ENCODE data around the gene REXO5. TPM values are rescaled to one million over a fixed set of nuclear protein-coding genes. Genes with fewer than 3 reads are reported as not detected.
A peak's percentile ranks its signal among the peaks of the same experiment; 100 is the strongest.
"Not testable (repeated sequence)": the region's sequence is repeated elsewhere in the genome, so short reads cannot be mapped to it uniquely, and the experiment has no call there.

Gene REXO5
- total RNA-seq, 2 donors from 2014 or later: 2.3 to 3.5 TPM

DNA sequence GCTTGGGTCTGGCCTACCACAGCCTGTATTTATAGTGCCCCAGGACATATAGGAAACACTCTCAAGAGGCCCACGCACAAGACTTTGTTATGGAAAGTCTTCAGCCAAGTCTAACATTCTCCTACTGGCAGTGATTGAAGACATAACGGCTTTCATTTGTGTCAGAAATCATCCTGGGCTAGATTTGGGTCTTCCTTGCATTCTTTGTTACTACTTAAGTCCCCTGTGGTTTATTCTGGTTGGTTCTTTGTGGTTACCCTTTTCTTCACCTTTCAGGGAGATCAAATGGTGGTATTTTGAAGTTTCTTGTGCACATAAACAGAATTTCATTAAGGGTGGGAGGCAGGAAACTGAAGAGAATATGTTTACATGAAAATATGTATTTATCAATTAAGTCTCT lies 37.7 kb downstream of the REXO5 start:
- DNase-seq (no peak), ATAC-seq (no peak)
- intact Hi-C loops (cut with DNase I): no loop called here

DNA sequence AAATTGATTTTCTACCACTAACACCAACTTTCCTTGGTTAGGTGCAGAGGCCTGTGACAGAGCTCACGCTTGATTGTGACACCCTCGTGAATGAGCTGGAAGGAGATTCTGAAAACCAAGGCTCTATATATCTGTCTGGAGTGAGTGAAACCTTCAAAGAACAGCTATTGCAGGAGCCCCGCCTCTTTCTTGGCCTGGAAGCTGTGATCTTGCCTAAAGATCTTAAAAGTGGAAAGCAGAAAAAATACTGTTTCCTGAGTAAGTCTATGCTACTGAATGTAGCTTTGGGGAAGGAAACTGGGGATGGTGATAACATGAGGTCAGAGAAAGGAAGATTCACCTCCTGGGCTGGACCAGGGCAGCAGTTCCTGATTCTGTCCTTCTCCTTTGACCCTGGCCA lies 38.3 kb downstream of the REXO5 start:
- DNase-seq (no peak), ATAC-seq (no peak)
- intact Hi-C loops (cut with DNase I): no loop called here

DNA sequence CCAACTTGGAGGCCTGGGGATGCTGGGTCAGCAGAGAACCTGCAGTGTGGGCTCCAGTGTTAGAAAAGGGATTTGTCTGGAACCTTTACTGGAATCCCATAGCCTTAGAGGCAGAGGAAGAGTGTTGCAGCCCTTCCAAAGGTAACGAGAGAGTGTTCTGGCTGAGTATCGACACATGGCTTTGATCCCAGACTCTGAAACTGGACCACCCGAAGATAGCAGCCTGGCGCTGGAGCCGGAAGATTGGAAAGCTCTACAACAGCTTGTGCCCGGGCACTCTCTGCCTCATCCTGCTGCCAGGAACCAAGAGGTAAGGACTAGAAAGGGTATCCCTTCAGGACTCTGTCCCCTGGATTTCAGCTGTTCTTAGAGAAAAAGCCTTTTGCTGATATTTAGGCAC lies 39.7 kb downstream of the REXO5 start:
- ATAC-seq: peak in 1 of 2 donors; percentile 60
- intact Hi-C loops (cut with DNase I): loop anchor here in 1 of 2 donors (5.0 kb wide), 1 partner anchor 241 kb away; no protein-coding TSS in a partner anchor

DNA sequence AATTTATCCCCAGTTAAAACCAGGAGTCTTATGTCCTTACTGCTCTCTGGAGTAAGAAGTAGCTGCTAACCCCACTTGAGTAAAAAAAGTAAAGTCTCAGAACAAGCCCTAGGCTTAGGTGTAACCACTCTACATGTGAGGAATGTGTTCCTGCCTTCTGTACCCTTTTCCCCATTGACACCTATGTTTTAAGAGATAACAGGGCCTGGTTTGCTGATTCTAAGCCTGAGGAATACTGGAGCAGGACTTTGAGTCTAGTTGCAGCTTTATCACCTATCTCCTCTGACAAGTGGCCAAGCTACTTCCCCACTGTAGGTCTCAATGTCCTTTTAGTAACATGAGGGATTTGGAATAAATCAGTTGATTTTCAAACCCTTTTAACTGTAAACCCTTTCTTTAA lies 40.2 kb downstream of the REXO5 start:
- ATAC-seq: no peak
- DNase-seq: no peak
- intact Hi-C loops (cut with DNase I): loop anchor here in 1 of 2 donors (5.0 kb wide), 1 partner anchor 241 kb away; no protein-coding TSS in a partner anchor

More for the DNA sequence above, 39.7 kb downstream of the REXO5 start:
- no peak for DNase-seq

DNA sequence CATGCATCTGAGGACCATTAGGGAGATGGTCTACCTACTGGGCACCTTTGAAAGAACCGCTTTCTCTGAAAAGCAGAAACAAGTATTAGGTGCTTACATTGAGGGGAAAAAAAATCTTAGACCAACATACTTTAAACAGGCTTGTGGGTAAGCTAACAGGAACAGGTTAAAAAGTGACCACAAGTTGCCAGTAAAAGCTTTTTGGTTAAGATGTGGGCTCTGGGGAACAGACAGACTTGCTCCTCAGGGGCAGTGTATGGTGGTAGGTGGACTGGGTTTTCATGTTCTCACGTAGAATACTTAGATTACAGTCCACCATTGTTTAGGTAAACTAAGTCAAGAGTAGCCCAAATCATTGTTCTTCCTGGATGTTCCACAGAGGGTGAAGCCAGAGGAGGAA lies 41.2 kb downstream of the REXO5 start:
- no peak for ATAC-seq
- intact Hi-C loops (cut with DNase I): loop anchor here in 1 of 2 donors (5.0 kb wide), 1 partner anchor 240 kb away; no protein-coding TSS in a partner anchor
- no peak for DNase-seq

DNA sequence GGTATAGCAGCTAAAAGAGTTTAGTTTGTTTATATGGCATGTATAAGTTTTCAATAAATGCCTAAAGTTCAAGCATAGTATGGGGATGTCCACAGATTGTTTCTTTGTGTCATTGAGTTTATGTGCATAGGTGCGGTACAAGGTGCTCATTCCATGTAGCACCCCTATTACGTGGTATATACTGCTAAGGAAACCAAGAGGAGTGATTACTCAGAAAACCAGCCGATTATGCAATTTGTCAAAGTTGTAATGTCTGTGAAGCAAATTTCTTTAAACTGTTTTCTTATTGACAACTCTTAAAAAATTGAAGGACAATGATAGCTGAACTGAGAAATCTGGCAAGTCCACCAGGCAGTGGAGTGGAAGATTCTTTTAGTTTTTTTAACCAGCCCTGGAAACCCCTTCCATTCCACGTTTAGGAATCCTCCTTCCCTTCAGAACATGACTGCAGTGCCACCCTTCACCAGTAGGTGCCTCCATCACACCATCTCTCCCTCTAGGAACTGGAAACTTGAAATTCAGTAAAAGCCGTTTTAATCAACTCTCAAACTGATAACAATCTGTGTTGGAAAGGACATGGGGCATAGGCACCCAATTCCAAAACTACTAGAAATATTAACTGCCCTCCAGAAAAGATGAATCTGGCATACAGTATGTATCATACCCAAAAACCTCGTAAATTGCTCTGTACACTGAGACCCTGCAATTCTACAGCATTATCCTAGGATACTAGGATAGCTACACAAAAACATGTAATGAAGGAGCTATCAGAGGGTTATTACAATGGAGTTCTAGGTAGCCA lies 43.5 kb downstream of the REXO5 start:
- ATAC-seq: peak; percentile 11 to 13
- intact Hi-C loops (cut with DNase I): loop anchor here (1.0 to 10.0 kb wide), 5 partner anchors 48 to 238 kb away; partner anchors contain the start of genes DCUN1D3 (in 1 of the 2) and LYRM1 (in 1 of the 2)
- DNase-seq: peak; percentile 69

DNA sequence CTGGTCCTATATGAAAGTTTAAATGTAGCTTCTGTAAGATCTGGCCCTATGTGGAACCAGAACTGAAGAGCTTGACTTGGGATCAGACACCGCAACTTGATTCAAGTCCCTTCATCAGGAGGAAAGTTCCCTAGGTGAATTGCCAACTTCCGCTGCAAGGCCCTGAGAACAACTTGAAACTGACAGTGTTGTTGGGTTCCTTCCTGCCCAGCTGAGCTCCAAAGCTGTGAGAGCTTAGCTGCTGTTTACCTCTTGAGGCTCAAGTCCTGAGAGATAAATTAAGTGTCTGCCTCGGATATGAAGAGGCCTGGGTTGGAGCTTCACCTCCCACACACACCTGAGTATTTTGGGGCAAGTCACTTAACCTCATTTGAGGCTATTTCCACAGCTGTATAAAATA lies 44.7 kb downstream of the REXO5 start:
- ATAC-seq (peak in 1 of 2 donors; percentile 9), DNase-seq (no peak)
- intact Hi-C loops (cut with DNase I): loop anchor here (1.0 to 10.0 kb wide), 3 partner anchors 46 to 232 kb away; partner anchors contain the start of genes DCUN1D3 (in 1 of the 2) and LYRM1 (in 1 of the 2)

DNA sequence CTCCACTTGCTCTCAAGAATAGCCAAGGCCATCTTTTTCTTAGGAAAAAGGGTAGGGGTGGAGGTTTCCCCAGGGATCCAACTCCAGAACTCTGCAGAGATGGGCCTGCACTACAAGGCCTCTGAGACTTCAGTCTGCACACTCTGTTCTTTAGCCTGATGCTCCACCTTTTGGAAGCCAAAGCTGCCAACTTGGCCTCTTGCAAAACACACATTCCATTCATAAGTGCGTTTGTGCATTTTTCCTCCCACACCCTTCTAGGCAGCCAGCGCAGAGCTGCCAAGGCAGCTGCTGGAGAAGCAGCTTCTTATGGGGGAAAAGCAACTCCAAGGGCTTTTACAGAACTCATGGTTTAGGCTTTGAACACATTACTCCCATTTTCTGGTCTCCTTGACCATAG lies 45.3 kb downstream of the REXO5 start:
- DNase-seq (peak; percentile 88), ATAC-seq (peak; percentile 91 to 92)

DNA sequence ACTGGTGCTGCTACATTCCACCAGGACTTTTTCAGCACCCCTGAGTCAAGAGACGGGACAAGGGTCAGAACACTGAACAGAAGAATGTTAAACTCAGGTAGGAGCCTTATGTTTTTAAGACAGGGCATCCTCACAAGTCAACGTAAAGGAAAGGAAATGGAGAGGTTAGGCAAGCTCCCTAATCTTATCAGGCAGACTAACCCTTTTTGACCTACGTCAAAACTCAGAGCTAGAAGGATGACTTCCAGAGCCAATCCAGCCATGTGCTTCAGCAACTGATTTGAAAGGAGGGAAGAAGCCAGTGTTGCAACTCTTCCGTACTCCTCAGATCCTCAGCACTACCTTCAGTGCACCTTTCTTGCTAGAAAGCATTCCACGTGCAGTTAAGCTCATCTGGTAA lies 46.8 kb downstream of the REXO5 start:
- ATAC-seq (peak in 1 of 2 donors; percentile 54), DNase-seq (no peak)
- intact Hi-C loops (cut with DNase I): loop anchor here (5.0 to 10.0 kb wide), 2 partner anchors 44 to 52 kb away; partner anchors contain the start of genes DCUN1D3 (in 1 of the 2) and LYRM1 (in 1 of the 2)

More for the DNA sequence above, 45.3 kb downstream of the REXO5 start:
- intact Hi-C loops (cut with DNase I): loop anchor here (5.0 to 10.0 kb wide), 2 partner anchors 46 to 53 kb away; partner anchors contain the start of genes DCUN1D3 (in 1 of the 2) and LYRM1 (in 1 of the 2)

DNA sequence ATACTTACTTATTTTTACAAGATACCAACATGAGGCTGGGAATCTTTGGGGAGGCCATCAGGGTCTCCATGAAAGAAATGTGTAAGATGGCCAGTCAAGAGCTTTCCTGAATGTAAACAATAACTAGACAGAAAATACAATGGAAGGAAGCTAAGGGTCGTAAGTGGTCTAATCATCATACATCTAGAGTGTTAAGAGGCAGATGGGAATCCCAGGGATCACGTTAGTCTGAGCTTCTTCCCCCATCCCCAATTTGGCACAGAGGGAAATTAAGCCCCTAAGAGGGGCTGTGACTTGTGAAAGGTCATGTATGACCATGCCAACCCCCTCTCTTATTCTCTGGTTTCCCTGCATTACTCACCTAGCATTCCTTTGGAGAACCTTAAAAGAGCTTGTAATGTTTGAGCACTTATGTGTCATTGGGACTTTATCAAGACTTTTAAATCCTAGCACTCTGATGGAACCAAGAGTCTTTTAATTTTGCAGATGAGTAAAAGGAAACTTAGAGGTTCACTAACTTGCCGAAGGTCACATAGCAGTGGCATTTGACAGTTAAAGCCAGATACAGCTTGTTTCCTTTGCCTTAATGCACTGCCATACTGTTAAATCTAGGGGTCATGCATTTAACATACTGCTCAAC lies 47.8 kb downstream of the REXO5 start:
- DNase-seq: no peak
- intact Hi-C loops (cut with DNase I): loop anchor here (5.0 to 10.0 kb wide), 2 partner anchors 43 to 51 kb away; partner anchors contain the start of genes DCUN1D3 (in 1 of the 2) and LYRM1 (in 1 of the 2)
- no peak for ATAC-seq

DNA sequence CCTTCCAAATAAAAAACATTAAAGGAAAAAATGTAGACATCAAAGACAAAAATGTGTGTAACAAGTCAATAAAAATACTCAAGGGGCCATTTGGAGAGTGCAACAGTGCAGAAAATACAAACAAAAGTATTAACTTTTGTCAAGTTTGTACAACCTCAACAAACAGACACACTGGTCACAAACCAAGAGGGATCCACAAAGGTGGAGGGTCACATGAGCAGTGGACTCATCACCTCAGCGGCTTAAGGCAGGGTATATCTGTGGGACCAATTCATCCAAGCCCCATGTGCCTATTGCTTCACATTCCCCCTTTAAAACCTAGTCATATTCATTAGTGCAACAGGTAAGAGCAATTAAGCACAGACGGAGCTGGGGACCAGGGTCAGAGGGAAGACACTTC lies 48.6 kb downstream of the REXO5 start:
- ATAC-seq: no peak
- intact Hi-C loops (cut with DNase I): loop anchor here (5.0 to 10.0 kb wide), 2 partner anchors 42 to 50 kb away; partner anchors contain the start of genes DCUN1D3 (in 1 of the 2) and LYRM1 (in 1 of the 2)
- DNase-seq: no peak

DNA sequence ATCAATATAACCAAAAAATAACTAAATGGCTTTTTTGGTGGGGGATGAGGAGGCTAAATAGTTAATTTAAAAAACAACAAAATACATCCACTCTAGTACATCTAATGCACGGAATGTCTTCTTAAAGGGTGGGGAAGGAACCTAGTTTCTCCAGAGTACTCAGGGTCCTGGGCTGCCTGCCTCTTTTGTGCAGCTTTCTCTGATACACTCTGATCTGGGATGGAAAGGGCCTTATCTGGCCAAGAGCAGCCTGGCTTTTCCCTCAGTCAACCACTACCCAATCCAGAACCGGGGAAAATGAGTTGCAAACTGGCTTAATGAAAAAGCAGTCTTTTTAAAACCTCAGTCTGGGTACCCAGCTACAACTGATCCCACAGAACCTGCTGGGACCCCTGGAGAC lies 51.0 kb downstream of the REXO5 start:
- no peak for ATAC-seq
- intact Hi-C loops (cut with DNase I): loop anchor here in 1 of 2 donors (10.0 kb wide), 1 partner anchor 48 kb away; the partner anchor contains the start of genes DCUN1D3 and LYRM1
- DNase-seq: peak; percentile 41

DNA sequence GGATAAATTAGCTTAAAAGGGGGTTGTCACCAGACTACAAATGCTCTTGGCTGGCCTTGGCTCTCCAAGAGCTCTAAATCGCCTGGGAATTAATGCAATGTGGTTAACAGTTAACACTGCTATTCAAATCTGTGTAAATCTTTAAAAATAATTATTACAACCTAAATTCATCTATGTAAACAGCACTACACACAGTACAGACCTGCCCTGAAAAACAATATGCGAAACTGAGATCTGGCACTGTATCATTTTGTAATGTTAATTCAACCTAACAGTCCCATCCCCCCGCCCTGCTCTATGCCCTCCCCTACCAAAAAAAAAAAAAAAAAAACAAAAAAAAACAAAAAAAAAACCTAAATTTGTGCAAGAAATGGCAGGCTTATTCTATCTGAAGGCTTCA lies 52.9 kb downstream of the REXO5 start:
- intact Hi-C loops (cut with DNase I): loop anchor here in 1 of 2 donors (10.0 kb wide), 1 partner anchor 46 kb away; the partner anchor contains the start of genes DCUN1D3 and LYRM1
- ATAC-seq (no peak), DNase-seq (no peak)

DNA sequence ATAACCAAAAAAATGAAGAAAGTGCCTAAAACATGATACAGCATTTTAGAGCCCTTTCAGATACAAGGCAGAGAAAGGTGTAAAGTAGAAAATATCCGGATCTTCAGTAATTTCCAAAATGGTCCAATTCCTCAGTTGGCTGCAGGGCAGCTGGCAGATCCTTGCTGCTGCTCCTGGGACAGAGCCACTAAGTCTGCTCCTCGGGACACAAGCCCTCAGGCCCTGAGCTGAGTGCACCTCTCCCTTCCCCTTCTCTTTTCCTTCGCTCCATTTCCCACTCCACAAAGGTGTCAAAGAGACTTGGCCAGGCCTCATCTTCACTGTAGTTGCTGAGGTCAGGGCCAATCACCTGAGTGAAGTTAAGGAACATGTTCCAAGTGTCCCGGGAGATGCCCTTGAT lies 53.4 kb downstream of the REXO5 start:
- ATAC-seq (peak in 1 of 2 donors; percentile 59), DNase-seq (no peak)
- intact Hi-C loops (cut with DNase I): loop anchor here in 1 of 2 donors (10.0 kb wide), 1 partner anchor 45 kb away; the partner anchor contains the start of genes DCUN1D3 and LYRM1

DNA sequence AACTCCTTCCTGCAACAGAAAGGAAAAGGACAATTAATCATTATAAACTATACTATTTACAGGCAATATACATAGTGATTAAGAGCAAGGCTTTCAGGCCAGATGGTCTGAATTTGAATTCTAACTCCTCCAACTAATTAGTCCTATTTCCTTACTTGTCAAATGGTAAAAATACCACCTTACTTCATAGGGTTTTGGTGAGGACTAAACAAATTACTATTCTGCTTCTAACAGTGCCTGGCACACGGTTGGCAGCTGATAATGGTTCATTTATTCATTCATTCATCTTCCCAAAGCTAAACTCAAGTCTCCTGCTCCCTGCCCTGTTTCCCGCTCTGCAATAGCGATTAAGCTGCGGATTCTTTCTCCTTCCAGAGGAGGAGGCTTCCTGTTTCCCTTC lies 54.0 kb downstream of the REXO5 start:
- no peak for DNase-seq
- no peak for ATAC-seq
- intact Hi-C loops (cut with DNase I): no loop called here

DNA sequence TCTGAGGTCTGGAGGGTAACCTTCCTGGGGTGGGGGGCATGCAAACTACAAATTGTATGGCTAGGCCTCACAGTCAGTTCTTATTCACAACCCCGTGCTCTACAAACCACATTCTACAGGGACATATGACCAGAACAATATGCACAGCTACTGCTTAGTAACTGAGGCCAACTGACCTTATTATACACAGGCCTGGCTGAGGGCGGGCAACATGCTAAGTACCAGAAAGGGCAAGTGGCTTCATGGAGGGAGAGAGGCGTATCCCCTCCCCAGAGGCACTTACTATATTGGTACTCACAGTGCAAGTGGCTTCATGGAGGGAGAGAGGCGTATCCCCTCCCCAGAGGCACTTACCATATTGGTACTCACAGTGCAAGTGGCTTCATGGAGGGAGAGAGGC lies 54.7 kb downstream of the REXO5 start:
- ATAC-seq; intact Hi-C loops (cut with DNase I): not testable (repeated sequence)

DNA sequence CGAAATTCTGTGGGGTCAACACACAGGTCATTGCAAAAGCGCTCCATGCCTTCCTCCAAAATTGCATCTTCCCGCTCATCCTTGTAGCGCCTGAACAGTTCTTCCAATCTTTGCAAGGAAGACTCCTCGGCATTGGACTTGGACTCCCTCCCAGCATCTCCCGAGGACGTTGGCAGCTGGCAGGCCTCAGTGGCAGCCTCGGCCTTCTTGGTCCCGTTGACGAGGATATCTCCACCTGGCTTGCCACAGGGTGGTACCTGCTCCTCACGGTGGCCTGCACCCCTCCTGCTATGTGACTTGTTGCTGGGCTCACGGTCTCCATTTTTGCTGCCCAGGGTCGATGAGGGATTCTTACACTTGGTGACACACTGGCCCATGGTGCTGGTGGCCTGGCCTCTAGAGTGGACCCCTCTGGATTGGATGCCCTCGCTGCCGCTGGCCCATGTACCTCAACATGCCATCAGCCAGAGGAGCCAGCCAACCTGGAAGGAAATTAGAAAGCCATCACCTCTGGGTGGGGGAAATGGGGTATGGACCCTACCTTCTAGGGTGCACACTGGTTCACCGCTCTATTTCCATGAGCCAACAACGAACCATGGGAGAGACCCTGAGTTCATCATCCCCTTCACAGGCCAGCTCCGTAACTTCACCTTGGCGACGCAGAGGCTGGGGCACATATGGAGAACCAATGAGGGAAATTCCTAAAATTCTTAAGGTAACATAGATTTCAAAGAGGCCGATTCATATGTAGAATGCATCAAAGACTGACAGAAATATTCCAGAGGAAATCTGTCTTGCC lies 56.0 kb downstream of the REXO5 start:
- DNase-seq (no peak), ATAC-seq (no peak)
- intact Hi-C loops (cut with DNase I): no loop called here

More for the DNA sequence above, 54.7 kb downstream of the REXO5 start:
- not testable (repeated sequence) for DNase-seq

DNA sequence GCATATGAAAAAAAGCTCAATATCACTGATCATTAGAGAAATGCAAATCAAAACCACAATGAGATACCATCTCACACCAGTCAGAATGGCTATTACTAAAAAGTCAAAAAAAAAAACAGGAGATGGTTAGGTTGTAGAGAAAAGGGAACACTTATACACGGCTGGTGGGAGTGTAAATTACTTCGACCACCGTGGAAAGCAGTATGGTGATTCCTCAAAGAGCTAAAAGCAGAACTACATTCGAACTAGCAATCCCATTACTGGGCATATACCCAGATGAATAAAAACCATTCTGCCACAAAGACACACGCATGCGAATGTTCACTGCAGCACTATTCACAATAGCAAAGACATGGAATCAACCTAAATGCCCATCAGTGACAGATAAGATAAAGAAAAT lies 58.0 kb downstream of the REXO5 start:
- DNase-seq; intact Hi-C loops (cut with DNase I); ATAC-seq: not testable (repeated sequence)
